Stimulated activated naive CD4-positive, alpha-beta T cell (primary cell): Measurements from ENCODE around the gene IFT88.

Experiments
- DNase-seq, 6 experiments: peaks; one replicate each; lab custom pipeline; 2025; lab: John Stamatoyannopoulos, UW

Gene IFT88

GRCh38 chr13:20566898-20567874 is at the start of gene IFT88:
TSS of gene IFT88 (plus strand) at chr13:20567157. CDS start at chr13:20574386, 7,229 bp downstream.
- DNase-seq: peak; percentile 66 to 83 (median 76)

DNA sequence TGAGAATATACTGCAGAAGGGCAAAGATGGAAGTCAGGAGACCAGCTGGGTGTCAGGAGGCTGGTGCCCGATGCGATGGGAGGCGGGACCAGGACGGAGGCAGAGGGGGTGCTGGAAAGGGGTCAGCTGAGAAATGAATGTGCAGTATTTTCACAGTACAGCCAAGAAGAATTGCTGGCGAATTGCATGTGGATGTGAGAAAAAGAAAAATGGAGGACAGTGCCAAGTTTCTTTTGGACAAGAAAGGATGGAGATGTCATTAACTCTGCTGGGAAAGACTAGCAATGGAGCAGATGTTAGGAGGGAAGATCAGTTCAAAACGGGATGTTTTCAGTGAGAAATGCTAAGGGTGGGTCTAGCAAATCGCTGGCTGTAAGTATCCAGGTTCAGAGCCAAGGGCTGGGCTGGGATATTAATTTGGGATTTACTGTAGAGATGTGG is 48.3 kb upstream of the IFT88 start:
- no peak for DNase-seq

DNA sequence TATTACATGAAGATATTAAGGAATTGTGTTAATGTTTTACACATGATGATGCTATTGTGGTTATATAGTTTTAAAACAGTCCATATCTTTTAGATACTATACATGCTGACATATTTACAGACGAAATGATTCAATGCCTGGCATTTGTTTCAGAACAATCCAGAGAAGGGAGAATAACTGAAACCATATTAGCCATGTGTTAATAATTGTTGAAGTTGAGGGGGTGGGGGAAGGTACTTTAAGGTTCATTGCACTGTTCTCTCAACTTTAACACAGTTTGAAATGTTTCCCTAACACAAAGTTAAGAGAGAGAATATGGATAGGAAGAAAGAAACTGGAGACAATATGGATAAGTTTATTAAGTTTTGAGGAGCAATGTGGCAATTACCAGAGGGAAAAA is 47.1 kb upstream of the IFT88 start:
- DNase-seq: no peak

GRCh38 chr13:20521364-20522115 is 45.4 kb upstream of the IFT88 start:
- DNase-seq: no peak

DNA sequence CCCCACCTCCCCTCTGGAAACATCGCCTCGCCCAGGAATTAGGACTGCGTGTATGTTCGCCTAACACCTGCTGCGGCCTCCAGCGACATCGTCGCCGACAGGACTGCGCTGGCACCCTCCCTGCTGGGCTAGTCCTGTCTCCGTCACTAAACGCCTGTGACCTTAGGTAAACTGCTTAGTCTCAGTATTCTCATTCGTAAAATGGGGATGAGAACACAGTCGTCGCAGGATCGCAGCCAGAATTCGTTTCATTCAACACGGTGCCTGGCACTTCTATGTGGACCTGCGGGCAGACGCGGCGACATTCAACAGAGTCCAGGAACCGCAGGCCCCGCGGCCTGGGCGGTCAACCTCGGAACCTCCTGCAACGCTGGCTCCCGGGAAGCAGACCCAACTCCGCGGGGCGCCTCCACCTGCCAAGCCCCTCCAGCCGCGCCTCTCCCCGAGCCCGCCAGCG is 41.8 kb upstream of the IFT88 start:
- DNase-seq: peak in 4 of 6 experiments; percentile 7 to 58 (median 20)

DNA sequence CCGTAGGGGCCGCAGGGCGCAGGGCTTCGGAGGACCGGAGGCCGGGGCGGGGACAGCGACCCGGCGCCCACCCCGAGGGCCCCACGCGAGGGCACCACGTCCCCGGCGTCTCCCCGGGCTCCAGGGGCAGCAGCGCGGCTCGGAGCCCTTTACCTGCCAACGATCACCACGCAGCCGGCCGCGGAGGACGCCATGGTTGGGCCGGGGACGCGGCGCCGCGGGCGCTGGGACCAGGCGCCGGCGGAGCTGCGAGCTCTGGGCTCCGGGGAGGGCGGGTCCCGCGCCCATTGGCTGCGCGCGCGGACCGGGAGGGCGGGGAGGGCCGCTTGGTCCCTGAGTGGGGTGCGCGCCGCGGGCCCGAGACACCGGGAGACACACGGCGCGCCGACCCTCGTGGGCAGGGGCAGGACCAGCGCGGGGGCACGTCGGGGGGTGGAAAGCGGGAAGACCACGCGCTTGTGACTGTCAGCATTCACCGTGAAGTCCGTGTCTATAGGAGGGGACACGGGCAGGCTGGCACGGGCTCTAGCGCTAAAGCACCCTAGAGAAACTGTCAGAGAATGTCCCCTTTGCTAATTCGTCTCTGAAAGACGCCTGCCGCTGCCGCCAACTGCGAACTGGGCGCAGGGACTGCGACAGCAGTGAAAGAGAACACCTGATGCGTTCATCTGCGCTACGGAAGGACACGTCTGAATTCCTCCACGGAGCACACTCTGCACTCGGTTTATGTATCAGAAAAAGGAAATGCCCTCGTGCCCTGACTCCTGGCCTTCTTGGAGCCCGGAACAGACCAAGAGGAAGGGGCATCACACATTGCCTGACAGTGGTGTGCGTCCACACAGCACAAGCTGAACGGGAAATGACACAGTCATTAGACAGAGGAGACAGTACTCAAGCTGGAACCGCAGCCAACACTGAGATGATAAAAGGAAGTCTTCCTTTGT is 41.1 kb upstream of the IFT88 start, which contains the start of gene CRYL1:
TSS of gene CRYL1 (minus strand) at position 257 of the 944 bp plus-strand sequence. CDS start at position 194, 63 bp downstream.
- DNase-seq: peak; percentile 48 to 72 (median 62)

- DNase-seq: no peak
Observed at GRCh38 chr13:20526664-20527063, 40.3 kb upstream of the IFT88 start.

GRCh38 chr13:20528452-20528851 is 38.5 kb upstream of the IFT88 start:
- no peak for DNase-seq

DNA sequence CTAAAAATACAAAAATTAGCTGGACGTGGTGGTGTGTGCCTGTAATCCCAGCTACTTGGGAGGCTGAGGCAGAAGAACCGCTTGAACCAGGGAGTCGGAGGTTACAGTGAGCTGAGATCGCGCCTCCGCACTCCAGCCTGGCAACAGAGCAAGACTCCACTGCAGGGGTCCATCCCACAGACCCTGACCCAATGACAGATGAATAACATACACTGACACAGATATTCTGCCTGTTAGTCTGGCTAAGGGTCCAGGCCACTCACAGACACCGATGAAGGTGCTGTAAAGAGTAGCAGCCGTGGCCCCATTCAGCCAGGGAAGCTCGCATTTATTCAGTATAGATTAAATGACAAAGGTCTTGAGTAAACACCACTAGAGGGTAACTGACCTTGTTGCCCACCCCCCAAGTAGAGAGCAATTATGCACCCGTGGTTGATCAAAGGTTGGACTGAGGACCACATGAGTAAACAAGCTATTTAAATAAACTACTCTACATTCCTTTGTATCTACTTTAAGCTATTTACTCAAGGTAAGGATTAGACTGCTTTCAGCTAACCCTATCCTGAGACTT is 32.8 kb upstream of the IFT88 start:
- no peak for DNase-seq

DNA sequence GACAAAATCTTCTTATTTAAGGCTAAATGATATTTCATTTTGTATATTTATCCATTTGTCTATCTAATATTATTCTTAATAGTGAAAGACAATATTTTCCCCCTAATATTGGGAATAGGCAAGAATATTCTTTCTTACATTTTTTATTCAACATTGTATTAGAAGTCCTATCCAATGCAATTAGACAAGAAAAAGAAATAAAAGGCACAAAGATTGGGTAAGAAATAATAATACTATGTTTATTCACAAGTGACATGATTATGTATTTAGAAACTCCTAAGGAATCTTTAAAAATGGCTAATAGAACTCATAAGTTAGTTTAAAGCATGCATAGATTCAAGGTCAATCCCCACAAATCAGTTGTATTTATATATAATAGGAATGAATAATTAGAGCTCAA is 30.0 kb upstream of the IFT88 start:
- no peak for DNase-seq

- DNase-seq: no peak
Observed at GRCh38 chr13:20544201-20544923, 22.6 kb upstream of the IFT88 start.

DNA sequence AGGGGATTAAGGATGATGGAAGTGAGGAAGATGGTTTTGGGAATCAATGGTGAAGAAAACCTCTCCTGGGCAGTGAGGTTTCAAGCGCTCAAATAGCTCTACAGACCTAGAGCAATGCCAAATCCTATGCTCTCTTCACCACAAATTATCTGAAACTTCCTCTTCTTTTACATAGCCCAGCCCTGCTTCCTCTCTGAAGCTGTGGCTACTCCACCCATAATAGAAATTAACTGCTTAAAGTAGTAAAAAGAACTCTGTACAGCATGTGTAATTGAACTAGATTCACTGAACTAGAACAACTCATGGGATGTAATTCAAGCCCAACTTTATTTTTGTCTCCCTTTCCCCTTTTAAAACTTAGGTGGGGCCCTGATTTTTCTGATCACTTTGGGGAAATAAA is 20.4 kb upstream of the IFT88 start:
- DNase-seq: no peak

GRCh38 chr13:20547479-20547908 is 19.5 kb upstream of the IFT88 start:
- no peak for DNase-seq

DNA sequence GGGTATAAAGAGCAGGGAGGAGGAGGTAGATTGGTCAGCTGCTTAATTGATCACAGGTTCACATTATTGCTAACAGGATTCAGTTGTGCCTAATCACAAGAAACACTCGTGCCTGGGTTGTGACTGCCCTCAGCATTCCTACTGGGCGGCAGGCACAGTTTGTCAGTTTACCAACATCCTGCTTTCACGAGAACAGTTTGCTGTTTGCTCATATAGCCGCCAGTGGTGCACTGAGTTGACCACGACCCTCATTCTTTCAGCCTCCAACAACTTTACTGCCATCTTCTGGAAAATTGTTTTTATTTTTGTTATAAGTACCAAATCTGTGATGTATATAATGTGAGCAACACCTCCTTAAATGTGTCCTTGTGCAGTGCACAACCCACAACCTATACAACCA is 16.2 kb upstream of the IFT88 start:
- DNase-seq: no peak

GRCh38 chr13:20553311-20553710 is 13.6 kb upstream of the IFT88 start:
- no peak for DNase-seq

DNA sequence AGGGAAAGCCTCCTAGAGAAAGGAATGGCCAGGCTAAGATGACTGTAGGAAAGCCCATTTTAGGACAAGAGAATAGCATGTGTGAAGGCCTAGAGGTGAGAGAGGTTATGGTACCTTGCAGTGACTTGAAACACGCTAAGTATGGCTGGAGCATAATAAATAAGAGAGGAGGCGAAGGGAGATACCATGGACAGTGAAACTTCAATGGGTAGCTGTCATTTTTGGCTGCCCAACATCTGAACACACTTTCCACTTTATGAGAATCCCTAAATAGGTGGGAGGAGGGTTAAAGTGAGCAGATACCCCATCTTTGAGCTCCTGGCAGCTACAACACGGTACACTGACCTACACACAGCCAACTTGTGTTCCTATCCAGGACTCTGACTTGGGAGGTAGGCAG is 8.0 kb upstream of the IFT88 start:
- DNase-seq: no peak

DNA sequence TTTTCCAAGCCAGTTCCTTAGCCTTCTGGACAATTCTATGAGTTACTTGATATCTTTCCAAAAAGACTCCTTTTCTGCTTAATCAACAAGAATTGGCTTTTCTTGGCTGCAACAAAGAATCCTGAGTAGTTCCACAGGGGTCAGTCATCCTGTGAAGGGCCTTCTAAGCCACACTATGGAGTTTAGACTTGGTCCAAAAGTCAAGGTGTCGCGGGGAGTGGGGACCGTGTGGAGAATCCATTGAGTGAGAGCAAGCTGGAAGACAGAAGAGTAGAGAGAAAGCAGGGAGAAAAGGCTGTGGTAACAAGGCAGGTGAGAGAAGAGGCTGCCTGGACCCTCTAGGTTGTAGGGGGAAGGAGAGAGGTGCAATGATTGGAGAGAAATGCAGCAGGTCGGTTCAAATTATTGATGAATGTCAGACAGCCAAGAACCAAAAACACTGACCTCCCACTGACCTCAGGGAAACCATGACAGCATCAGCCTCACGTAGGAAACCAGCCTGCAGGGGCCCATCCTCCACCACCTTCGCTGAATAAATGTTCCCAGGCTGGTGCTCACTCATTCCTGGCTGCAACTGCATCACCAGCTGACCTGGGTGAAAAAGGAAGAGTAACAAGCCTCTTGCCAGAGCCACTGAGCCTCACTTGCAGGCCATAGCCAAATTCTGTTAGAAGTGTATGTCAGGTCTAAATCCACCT is 7.1 kb upstream of the IFT88 start:
- no peak for DNase-seq

DNA sequence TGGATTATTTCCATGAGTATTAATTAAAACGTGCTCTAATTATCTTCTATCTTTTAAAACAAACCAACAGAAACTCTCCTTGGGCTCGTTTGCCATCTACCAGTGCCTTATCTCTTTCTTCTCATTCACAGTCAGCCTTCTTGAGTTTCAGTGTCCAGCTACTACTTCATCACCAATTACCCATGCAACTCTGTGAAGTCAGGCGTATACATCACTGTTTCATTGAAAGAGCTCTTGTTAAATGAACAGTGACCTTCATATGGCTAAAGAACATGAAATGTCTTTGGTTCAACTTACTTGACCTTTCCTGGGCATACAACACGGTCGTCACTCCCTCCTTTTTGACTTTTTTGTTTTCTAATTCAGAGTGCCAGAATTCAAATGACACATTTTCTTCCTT is 5.2 kb upstream of the IFT88 start:
- DNase-seq: no peak

GRCh38 chr13:20565115-20565736 is 1.7 kb upstream of the IFT88 start:
- DNase-seq: no peak
